OCI-LY1 (cell line): ENCODE results near the gene AFTPH.

Experiments used
- H2AFZ ChIP-seq: fragments of 200-600 bp; sonication (generic), shearing (Covaris generic); 2 replicates; pipeline ENCODE4 v1.6.0; 2014; ENCODE audit warnings: antibody characterized with exemption, mild to moderate bottlenecking, low read length
- H3F3A ChIP-seq: fragments of 200-600 bp; sonication (generic), shearing (Covaris generic); 2 replicates; pipeline ENCODE4 v1.6.0; 2014; ENCODE audit warnings: mild to moderate bottlenecking, antibody characterized with exemption, low read length, moderate library complexity; ENCODE audit not compliant: insufficient read depth
- H3K27ac ChIP-seq: fragments of 200-600 bp; sonication (generic); 2 replicates; pipeline ENCODE4 v1.5.1; 2014; ENCODE audit warnings: low read length, mixed run types, mild to moderate bottlenecking, low read depth; ENCODE audit not compliant: poor library complexity, severe bottlenecking
- H3K27me3 ChIP-seq: fragments of 200-600 bp; sonication (generic); 2 replicates; pipeline ENCODE4 v1.6.0; 2014; ENCODE audit warnings: antibody characterized with exemption, mild to moderate bottlenecking, low read length, moderate library complexity; ENCODE audit not compliant: insufficient read depth
- H3K36me3 ChIP-seq: fragments of 200-600 bp; sonication (generic); 2 replicates; pipeline ENCODE4 v1.6.1; 2014; ENCODE audit warnings: mild to moderate bottlenecking, antibody characterized with exemption, low read length, moderate library complexity, mixed read lengths; ENCODE audit not compliant: insufficient read depth
- H3K4me1 ChIP-seq: fragments of 200-600 bp; sonication (generic); 2 replicates; pipeline ENCODE4 v1.5.1; 2014; ENCODE audit warnings: mild to moderate bottlenecking, low read length, moderate library complexity; ENCODE audit not compliant: insufficient read depth, severe bottlenecking
- H3K4me2 ChIP-seq: fragments of 200-600 bp; sonication (generic), shearing (Covaris generic); 2 replicates; pipeline ENCODE4 v1.6.1; 2014; ENCODE audit warnings: low read length
- H3K4me3 ChIP-seq: fragments of 200-600 bp; sonication (generic); 2 replicates; pipeline ENCODE4 v1.5.1; 2014; ENCODE audit warnings: low read length, low read depth, mild to moderate bottlenecking, mixed read lengths; ENCODE audit not compliant: poor library complexity, severe bottlenecking
- H3K79me2 ChIP-seq: fragments of 200-600 bp; shearing (Covaris generic); 2 replicates; pipeline ENCODE4 v1.6.1; 2016; ENCODE audit warnings: mixed run types, low read length, mixed read lengths; ENCODE audit not compliant: insufficient read depth
- H3K9ac ChIP-seq: fragments of 200-600 bp; sonication (generic), shearing (Covaris generic); 2 replicates; pipeline ENCODE4 v1.6.1; 2014; ENCODE audit warnings: mild to moderate bottlenecking, low read length, mixed read lengths
- H3K9me2 ChIP-seq: fragments of 200-600 bp; sonication (generic), shearing (Covaris generic); 2 replicates; pipeline ENCODE4 v1.6.1; 2014; ENCODE audit warnings: low read depth, mild to moderate bottlenecking, low read length, mixed read lengths
- H3K9me3 ChIP-seq: fragments of 200-600 bp; shearing (Covaris generic); 2 replicates; pipeline ENCODE4 v1.6.1; 2014; ENCODE audit warnings: low read length, mixed read lengths
- H4K20me1 ChIP-seq: fragments of 200-600 bp; sonication (generic), shearing (Covaris generic); 2 replicates; pipeline ENCODE4 v1.6.0; 2016; ENCODE audit warnings: mild to moderate bottlenecking, low read length; ENCODE audit not compliant: insufficient read depth
- CTCF ChIP-seq: fragments of 200-600 bp; sonication (generic), shearing (Covaris generic); IDR thresholded peaks from 2 replicates; pipeline ENCODE4 v1.5.1; 2017; ENCODE audit warnings: mild to moderate bottlenecking, antibody characterized with exemption, low read length, moderate library complexity, mixed read lengths
- EZH2 ChIP-seq: fragments of 200-600 bp; sonication (generic), shearing (Covaris generic); IDR thresholded peaks from 2 replicates; pipeline ENCODE4 v1.8.0; 2017; ENCODE audit warnings: borderline replicate concordance, mixed run types, mild to moderate bottlenecking, antibody characterized with exemption, low read length, moderate library complexity, mixed read lengths

The AFTPH gene

DNA sequence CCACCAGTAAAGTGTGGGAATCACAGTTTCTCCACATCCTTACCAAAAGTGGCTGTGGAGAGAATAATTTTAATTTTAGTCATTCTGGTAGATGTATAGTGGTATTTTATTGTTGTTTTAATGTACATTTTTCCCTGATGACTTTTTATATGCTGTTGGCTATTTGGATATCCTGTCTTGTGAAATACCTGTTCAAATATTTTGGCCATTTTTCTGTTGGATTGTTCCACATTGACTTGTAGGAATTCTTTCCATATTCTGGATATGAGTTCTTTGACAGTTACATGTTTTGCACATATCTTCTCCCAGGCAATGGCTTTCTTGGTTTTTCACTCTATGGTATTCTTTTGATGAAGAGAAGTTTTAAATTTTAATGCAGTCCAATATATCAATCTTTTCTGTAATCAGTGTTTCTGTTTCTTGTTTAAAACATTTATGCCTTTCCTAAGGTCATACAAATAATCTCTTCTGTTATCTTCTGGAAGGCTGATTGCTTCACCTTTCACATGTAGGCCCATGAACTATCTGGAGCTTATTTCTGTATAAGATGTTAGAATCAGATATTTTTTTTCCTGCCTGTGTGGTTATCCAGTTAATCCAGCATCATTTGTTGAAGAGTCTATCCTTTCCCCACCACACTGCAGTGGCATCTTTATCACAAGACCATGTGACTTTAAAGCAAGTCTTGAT lies 19.0 kb downstream of the AFTPH start:
- peaks cover 83% of the 10 kb centered on the region for H3K79me2 ChIP-seq
- no peaks in the 10 kb centered on the region for H3K36me3 ChIP-seq
- no peak overlapping the region for H3K4me3 ChIP-seq
- no peak overlapping the region for H3K4me2 ChIP-seq
- no peak for TF ChIP-seq CTCF
- no peak for TF ChIP-seq EZH2
- no peak overlapping the region for H2AFZ ChIP-seq
- H3K27me3 ChIP-seq: no peaks in the 10 kb centered on the region
- no peak overlapping the region for H3K9ac ChIP-seq
- H3F3A ChIP-seq: no peaks in the 10 kb centered on the region
- no peaks in the 10 kb centered on the region for H4K20me1 ChIP-seq
- H3K9me2 ChIP-seq: no peaks in the 10 kb centered on the region
- H3K9me3 ChIP-seq: no peaks in the 10 kb centered on the region
- H3K27ac ChIP-seq: no peak overlapping the region
- peaks cover 13% of the 10 kb centered on the region for H3K4me1 ChIP-seq

- no peaks in the 10 kb centered on the region for H3K9me2 ChIP-seq
- H4K20me1 ChIP-seq: no peaks in the 10 kb centered on the region
- H3F3A ChIP-seq: no peaks in the 10 kb centered on the region
- TF ChIP-seq CTCF (no peak), EZH2 (no peak)
- peaks cover 28% of the 10 kb centered on the region for H3K36me3 ChIP-seq
- H3K27me3 ChIP-seq: no peaks in the 10 kb centered on the region
- no peaks in the 10 kb centered on the region for H3K9me3 ChIP-seq
- peaks cover 36% of the 10 kb centered on the region for H3K79me2 ChIP-seq
- no peak overlapping the region for H3K4me3 ChIP-seq
- H3K4me1 ChIP-seq: no peaks in the 10 kb centered on the region
- no peak overlapping the region for H2AFZ ChIP-seq
- no peak overlapping the region for H3K4me2 ChIP-seq
- H3K27ac ChIP-seq: no peak overlapping the region
- H3K9ac ChIP-seq: no peak overlapping the region
Observed at GRCh38 chr2:64548761-64549160, 24.6 kb downstream of the AFTPH start.

DNA sequence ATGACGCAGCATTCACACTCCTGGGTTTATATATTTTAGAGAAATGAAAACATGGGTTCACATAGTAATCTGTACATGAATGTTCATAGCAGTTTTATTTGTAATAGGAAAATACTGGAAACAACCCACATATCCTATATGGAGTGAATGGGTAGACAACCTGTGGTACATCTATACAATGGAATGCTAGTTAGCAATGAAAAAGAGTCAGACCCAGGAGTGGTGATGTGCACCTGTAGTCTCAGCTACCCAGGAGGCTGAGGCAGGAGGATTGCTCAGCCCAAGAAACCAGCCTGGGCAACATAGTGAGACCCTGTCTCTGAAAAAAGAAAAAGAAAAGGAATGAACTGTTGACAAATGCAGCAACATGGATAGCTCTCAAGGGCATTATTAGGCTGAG lies 25.9 kb downstream of the AFTPH start:
- no peaks in the 10 kb centered on the region for H3K9me2 ChIP-seq
- H3K4me3 ChIP-seq: no peak overlapping the region
- H3K9ac ChIP-seq: no peak overlapping the region
- no peak overlapping the region for H3K27ac ChIP-seq
- no peak overlapping the region for H2AFZ ChIP-seq
- no peaks in the 10 kb centered on the region for H3K9me3 ChIP-seq
- H3F3A ChIP-seq: no peaks in the 10 kb centered on the region
- no peak overlapping the region for H3K4me2 ChIP-seq
- H3K4me1 ChIP-seq: no peaks in the 10 kb centered on the region
- peaks cover 31% of the 10 kb centered on the region for H3K36me3 ChIP-seq
- peaks cover 24% of the 10 kb centered on the region; the same call in 1 of the 2 replicates for H3K79me2 ChIP-seq
- no peak for TF ChIP-seq EZH2
- no peak for TF ChIP-seq CTCF
- H3K27me3 ChIP-seq: no peaks in the 10 kb centered on the region
- H4K20me1 ChIP-seq: no peaks in the 10 kb centered on the region
